NT2/D1 (cell line): ENCODE results near the gene XDH.
A peak's percentile ranks its signal among the peaks of the same experiment; 100 is the strongest.

Source experiments
- DNase-seq: peaks from one replicate; pipeline ENCODE4 v3.0.0-alpha.2; 2011; ENCODE audit warnings: low read depth, low spot score
- H3K27me3 ChIP-seq: 2 replicates; pipeline ENCODE4 v1.6.0; 2011; ENCODE audit warnings: mild to moderate bottlenecking; ENCODE audit not compliant: insufficient read length, insufficient read depth
- H3K36me3 ChIP-seq: 2 replicates; pipeline ENCODE4 v1.6.1; 2011; ENCODE audit warnings: mild to moderate bottlenecking, low read length, mixed read lengths; ENCODE audit not compliant: insufficient read depth, insufficient read length
- H3K4me1 ChIP-seq: 2 replicates; pipeline ENCODE4 v1.5.1; 2011; ENCODE audit not compliant: insufficient read depth, insufficient read length
- H3K4me3 ChIP-seq: 2 replicates; pipeline ENCODE4 v1.5.1; 2011; ENCODE audit warnings: low read depth; ENCODE audit not compliant: insufficient read length
- H3K9ac ChIP-seq: 2 replicates; pipeline ENCODE4 v1.6.0; 2011; ENCODE audit warnings: low read depth; ENCODE audit not compliant: insufficient read length
- H3K9me3 ChIP-seq: 2 replicates; pipeline ENCODE4 v1.5.1; 2011; ENCODE audit warnings: mild to moderate bottlenecking, low read length; ENCODE audit not compliant: insufficient read depth
- SUZ12 ChIP-seq: IDR thresholded peaks from 2 replicates; pipeline ENCODE4 v1.6.1; 2011; ENCODE audit not compliant: insufficient read length, insufficient read depth; ENCODE audit errors: extremely low read depth
- YY1 ChIP-seq: IDR thresholded peaks from 2 replicates; pipeline ENCODE4 v1.6.1; 2011; ENCODE audit not compliant: insufficient read length, insufficient read depth
- ZNF274 ChIP-seq: IDR thresholded peaks from 2 replicates; pipeline ENCODE4 v1.6.1; 2011; ENCODE audit warnings: mild to moderate bottlenecking, low read depth, low read length

XDH gene

GRCh38 chr2:31386648-31387047 is 27.9 kb downstream of the XDH start:
- Histone ChIP-seq H3K4me1 (no peaks in the 10 kb centered on the region), H3K4me3 (no peak overlapping the region), H3K9me3 (no peaks in the 10 kb centered on the region), H3K27me3 (no peaks in the 10 kb centered on the region), H3K9ac (no peak overlapping the region), H3K36me3 (no peaks in the 10 kb centered on the region)
- TF ChIP-seq YY1, result no peak
- TF ChIP-seq SUZ12, result no peak
- TF ChIP-seq ZNF274, result no peak
- DNase-seq, result peak; percentile 33

DNA sequence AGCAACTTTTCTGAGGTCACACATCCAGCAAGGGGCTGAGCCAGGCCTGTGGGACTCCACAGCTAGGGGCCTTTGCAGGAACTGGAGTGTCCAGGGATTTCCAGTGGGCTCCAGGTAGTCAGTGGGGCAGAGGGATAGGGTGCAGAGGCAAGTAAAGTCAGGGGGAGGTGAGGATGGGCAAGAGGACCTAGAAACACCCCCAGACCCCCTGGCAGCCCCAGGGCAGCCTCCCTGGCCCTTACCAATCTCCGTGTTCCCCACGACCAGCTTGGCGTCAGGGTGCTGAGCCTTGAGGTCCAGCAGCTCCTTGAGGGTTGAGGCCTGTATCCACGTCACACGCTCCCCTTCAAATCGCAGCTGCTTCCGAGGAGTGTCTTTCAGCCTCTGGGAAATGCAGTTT is 28.4 kb downstream of the XDH start:
- DNase-seq, result no peak
- H3K4me1 ChIP-seq, result no peaks in the 10 kb centered on the region
- H3K27me3 ChIP-seq, result no peaks in the 10 kb centered on the region
- H3K9ac ChIP-seq, result no peak overlapping the region
- H3K4me3 ChIP-seq, result no peak overlapping the region
- no peaks in the 10 kb centered on the region for H3K9me3 ChIP-seq
- TF ChIP-seq ZNF274 (no peak), YY1 (no peak), SUZ12 (no peak)
- no peaks in the 10 kb centered on the region for H3K36me3 ChIP-seq

GRCh38 chr2:31384771-31385276 is 29.7 kb downstream of the XDH start:
- Histone ChIP-seq H3K4me1 (no peaks in the 10 kb centered on the region), H3K4me3 (no peak overlapping the region), H3K36me3 (no peaks in the 10 kb centered on the region), H3K9me3 (no peaks in the 10 kb centered on the region), H3K9ac (no peak overlapping the region), H3K27me3 (no peaks in the 10 kb centered on the region)
- DNase-seq, result no peak
- TF ChIP-seq SUZ12, result no peak
- TF ChIP-seq YY1, result no peak
- TF ChIP-seq ZNF274, result no peak

GRCh38 chr2:31384351-31384750 is 30.2 kb downstream of the XDH start:
- H3K9me3 ChIP-seq, result no peaks in the 10 kb centered on the region
- TF ChIP-seq YY1 (no peak), SUZ12 (no peak), ZNF274 (no peak)
- H3K9ac ChIP-seq, result no peak overlapping the region
- H3K4me3 ChIP-seq, result no peak overlapping the region
- no peaks in the 10 kb centered on the region for H3K36me3 ChIP-seq
- no peaks in the 10 kb centered on the region for H3K4me1 ChIP-seq
- H3K27me3 ChIP-seq, result no peaks in the 10 kb centered on the region
- DNase-seq, result no peak

DNA sequence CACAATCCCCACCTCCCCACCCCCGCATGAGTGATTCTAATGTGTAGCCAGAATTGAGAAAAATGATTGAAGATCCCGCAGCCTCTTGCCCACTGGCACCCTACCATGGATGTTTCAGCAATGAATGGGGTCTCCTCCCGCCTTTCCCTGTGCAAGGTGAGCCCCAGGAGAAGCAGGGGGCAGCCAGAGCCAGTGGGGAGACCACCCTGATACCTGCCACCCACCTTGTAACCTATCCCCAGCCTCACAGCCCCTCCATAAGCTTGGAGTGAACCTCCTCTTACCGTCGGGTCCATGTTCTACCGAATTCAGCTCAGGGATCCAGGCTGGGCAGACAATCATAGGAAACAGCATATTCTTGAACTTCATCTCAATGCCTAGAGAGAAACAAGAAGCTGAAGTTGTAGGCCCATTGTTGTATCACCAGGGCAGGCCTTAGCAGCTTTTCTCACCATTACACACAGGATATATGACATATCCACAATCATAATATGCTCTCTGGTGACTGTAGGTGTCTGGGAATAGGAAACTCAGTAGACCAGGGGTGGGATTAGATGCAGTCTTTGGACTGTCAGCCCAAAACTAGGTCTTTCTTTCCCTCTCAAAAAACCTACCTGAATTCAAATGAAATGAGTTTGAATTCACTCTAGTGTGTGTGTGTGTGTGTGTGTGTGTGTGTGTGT is 30.9 kb downstream of the XDH start:
- Histone ChIP-seq H3K4me1 (no peaks in the 10 kb centered on the region), H3K36me3 (no peaks in the 10 kb centered on the region), H3K9me3 (no peaks in the 10 kb centered on the region), H3K27me3 (no peaks in the 10 kb centered on the region), H3K4me3 (no peak overlapping the region), H3K9ac (no peak overlapping the region)
- TF ChIP-seq YY1 (no peak), ZNF274 (no peak), SUZ12 (no peak)
- DNase-seq, result no peak

- H3K4me3 ChIP-seq, result no peak overlapping the region
- no peaks in the 10 kb centered on the region for H3K4me1 ChIP-seq
- TF ChIP-seq YY1 (no peak), SUZ12 (no peak), ZNF274 (no peak)
- DNase-seq, result no peak
- H3K9ac ChIP-seq, result no peak overlapping the region
- H3K27me3 ChIP-seq, result no peaks in the 10 kb centered on the region
- no peaks in the 10 kb centered on the region for H3K36me3 ChIP-seq
- no peaks in the 10 kb centered on the region for H3K9me3 ChIP-seq
Observed at GRCh38 chr2:31382452-31383120, 32.0 kb downstream of the XDH start.

DNA sequence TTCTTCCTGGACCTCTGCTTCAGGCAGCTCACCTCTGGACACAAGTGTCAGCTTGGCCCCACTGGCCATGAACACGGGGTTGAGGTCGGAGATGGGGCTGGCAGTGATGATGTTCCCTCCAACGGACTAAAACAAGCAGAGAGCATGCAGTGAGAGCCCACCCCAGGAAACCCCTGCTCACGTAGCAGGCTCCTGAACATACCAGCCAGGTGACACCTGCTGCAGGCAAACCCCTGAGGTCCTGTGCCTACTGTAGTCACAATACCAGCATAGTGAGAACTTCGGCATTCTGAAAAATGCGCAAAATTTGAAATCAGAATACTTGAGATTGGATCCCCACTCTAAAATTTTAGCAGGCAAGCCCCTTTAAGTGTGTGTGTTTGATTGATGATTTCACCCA is 32.9 kb downstream of the XDH start:
- H3K9me3 ChIP-seq, result no peaks in the 10 kb centered on the region
- DNase-seq, result no peak
- no peaks in the 10 kb centered on the region for H3K27me3 ChIP-seq
- no peaks in the 10 kb centered on the region for H3K36me3 ChIP-seq
- H3K4me3 ChIP-seq, result no peak overlapping the region
- H3K4me1 ChIP-seq, result no peaks in the 10 kb centered on the region
- TF ChIP-seq YY1 (no peak), SUZ12 (no peak), ZNF274 (no peak)
- H3K9ac ChIP-seq, result no peak overlapping the region
